CD4-positive, alpha-beta memory T cell (primary cell): Measurements from ENCODE around the gene OSTM1. TPM values are rescaled to one million over a fixed set of nuclear protein-coding genes. Genes with fewer than 3 reads are reported as not detected.
"Not testable (repeated sequence)": the region's sequence is repeated elsewhere in the genome, so short reads cannot be mapped to it uniquely, and the experiment has no call there.

Experiments used
- CTCF ChIA-PET: fragments of 350-600 bp; sonication (Branson Sonifier 250); formaldehyde crosslinking; loops from one replicate; lab custom pipeline; 2021; ENCODE audit warnings: inconsistent platforms; ENCODE audit not compliant: partially characterized antibody; lab: Charles Lee
- POLR2A ChIA-PET: fragments of 350-600 bp; sonication (Branson Sonifier 250); formaldehyde crosslinking; loops from one replicate; lab custom pipeline; 2021; ENCODE audit not compliant: partially characterized antibody; lab: Charles Lee
- DNase-seq, 5 donors: peaks; one replicate each; pipeline versions ENCODE4 v3.0.0 to v3.0.0-alpha.2; 2020 to 2022; ENCODE audit warnings: mixed read lengths in 1 of 5
- H3K27ac ChIP-seq: one replicate; pipeline ENCODE4 v1.7.0; 2013; ENCODE audit warnings: low read depth, low read length
- H3K27me3 ChIP-seq: 2 replicates; pipeline ENCODE4 v1.7.0; 2013; ENCODE audit warnings: mild to moderate bottlenecking, low read length, moderate library complexity; ENCODE audit not compliant: insufficient read depth
- H3K36me3 ChIP-seq: 2 replicates; pipeline ENCODE4 v1.7.0; 2013; ENCODE audit warnings: mild to moderate bottlenecking, low read length, moderate library complexity; ENCODE audit not compliant: insufficient read depth
- H3K4me1 ChIP-seq: 2 replicates; pipeline ENCODE4 v1.7.0; 2013; ENCODE audit warnings: mild to moderate bottlenecking, low read length, moderate library complexity; ENCODE audit not compliant: insufficient read depth
- H3K4me3 ChIP-seq, 2 donors: one replicate each; pipeline ENCODE4 v1.7.0; 2013; ENCODE audit warnings: low read length in 2 of 2, mild to moderate bottlenecking in 1 of 2
- H3K9me3 ChIP-seq, 2 donors: one replicate each; pipeline ENCODE4 v1.7.0; 2013; ENCODE audit warnings: low read length in 2 of 2, control low read depth in 1 of 2; ENCODE audit not compliant: control insufficient read depth in 1 of 2
- H3K27ac Mint-ChIP-seq, 7 donors: one replicate each; pipeline ENCODE4 v1.8.0; 2020 to 2021; ENCODE audit warnings: mixed read lengths in 7 of 7, mild to moderate bottlenecking in 6 of 7, inconsistent platforms in 3 of 7, moderate library complexity in 3 of 7
- H3K27me3 Mint-ChIP-seq, 2 donors: one replicate each; pipeline ENCODE4 v1.8.0; 2020 to 2021; ENCODE audit warnings: mixed read lengths in 2 of 2
- H3K36me3 Mint-ChIP-seq, 2 donors: one replicate each; pipeline ENCODE4 v1.8.0; 2020 to 2021; ENCODE audit warnings: mixed read lengths in 2 of 2, inconsistent platforms in 1 of 2, mild to moderate bottlenecking in 1 of 2
- H3K4me1 Mint-ChIP-seq, 4 donors: one replicate each; pipeline ENCODE4 v1.8.0; 2020 to 2021; ENCODE audit warnings: mixed read lengths in 4 of 4, mild to moderate bottlenecking in 1 of 4
- H3K4me3 Mint-ChIP-seq, 8 donors: one replicate each; pipeline ENCODE4 v1.8.0; 2020 to 2021; ENCODE audit warnings: mixed read lengths in 8 of 8, mild to moderate bottlenecking in 7 of 8, moderate library complexity in 6 of 8, inconsistent platforms in 3 of 8
- H3K9me3 Mint-ChIP-seq, 8 donors: one replicate each; pipeline ENCODE4 v1.8.0; 2020 to 2021; ENCODE audit warnings: mixed read lengths in 8 of 8, mild to moderate bottlenecking in 5 of 8, inconsistent platforms in 3 of 8, moderate library complexity in 1 of 8
- intact Hi-C: fragments of 100-400 bp; cut with micrococcal nuclease; formaldehyde crosslinking; loops from one replicate; pipeline ENCODE4 v1.15.1; 2023
- polyA plus RNA-seq, 2 donors: library from polyadenylated mRNA; unstranded; fragments of 300-500 nt; fragmentation: Illumina TruSeq; gene quantifications; one replicate each; pipeline ENCODE4 v1.2.3, GENCODE V29; 2021
- total RNA-seq, 2 experiments: library from RNA; stranded (reverse); gene quantifications; one replicate each; pipeline ENCODE4 v1.2.3, GENCODE V29; 2021

OSTM1 gene
- total and polyA plus RNA-seq, 4 experiments from 2014 or later = 44.4 to 59.8 (median 55.0) TPM

GRCh38 chr6:108009258-108009657 lies 65.3 kb downstream of the OSTM1 start:
- H3K36me3 Mint-ChIP-seq = peaks cover 10 to 20% of the 10 kb centered on the region in 2 donors
- H3K27me3 ChIP-seq, H3K4me1 ChIP-seq, H3K27me3 Mint-ChIP-seq, H3K4me3 ChIP-seq, H3K27ac Mint-ChIP-seq, H3K4me1 Mint-ChIP-seq, intact Hi-C loops, H3K9me3 ChIP-seq, H3K27ac ChIP-seq, H3K36me3 ChIP-seq, DNase-seq, POLR2A ChIA-PET, H3K4me3 Mint-ChIP-seq, CTCF ChIA-PET: not testable (repeated sequence)
- peaks cover 0 to 22% (median 14%) of the 10 kb centered on the region in 8 donors for H3K9me3 Mint-ChIP-seq

- H3K27ac ChIP-seq = no peak overlapping the region
- H3K9me3 ChIP-seq = no peaks in the 10 kb centered on the region
- no peaks in the 10 kb centered on the region for H3K4me1 Mint-ChIP-seq
- no peak overlapping the region for H3K4me3 Mint-ChIP-seq
- no peak for DNase-seq
- H3K27me3 Mint-ChIP-seq = peaks cover 0 to 2% of the 10 kb centered on the region in 2 donors
- peaks cover 0 to 22% (median 14%) of the 10 kb centered on the region in 8 donors for H3K9me3 Mint-ChIP-seq
- ChIA-PET CTCF (no interaction called here), POLR2A (no interaction called here)
- H3K27ac Mint-ChIP-seq = no peak overlapping the region
- no peaks in the 10 kb centered on the region for H3K4me1 ChIP-seq
- H3K4me3 ChIP-seq = no peak overlapping the region
- H3K36me3 ChIP-seq = no peaks in the 10 kb centered on the region
- no peaks in the 10 kb centered on the region for H3K27me3 ChIP-seq
- intact Hi-C loops = no loop called here
- H3K36me3 Mint-ChIP-seq = peaks cover 10 to 12% of the 10 kb centered on the region in 2 donors
Observed at GRCh38 chr6:108008363-108008762, 66.2 kb downstream of the OSTM1 start.

GRCh38 chr6:108005961-108006360 lies 68.6 kb downstream of the OSTM1 start:
- POLR2A ChIA-PET = no interaction called here
- H3K9me3 Mint-ChIP-seq = peaks cover 0 to 22% (median 14%) of the 10 kb centered on the region in 8 donors
- CTCF ChIA-PET = no interaction called here
- no peak overlapping the region for H3K27ac ChIP-seq
- H3K4me1 ChIP-seq = no peaks in the 10 kb centered on the region
- H3K27me3 ChIP-seq = no peaks in the 10 kb centered on the region
- no peaks in the 10 kb centered on the region for H3K4me1 Mint-ChIP-seq
- H3K4me3 Mint-ChIP-seq = no peak overlapping the region
- H3K27ac Mint-ChIP-seq = no peak overlapping the region
- H3K36me3 Mint-ChIP-seq = peaks cover 8 to 12% of the 10 kb centered on the region in 2 donors
- H3K4me3 ChIP-seq = no peak overlapping the region
- H3K9me3 ChIP-seq = no peaks in the 10 kb centered on the region
- intact Hi-C loops = no loop called here
- DNase-seq = no peak
- H3K36me3 ChIP-seq = no peaks in the 10 kb centered on the region
- H3K27me3 Mint-ChIP-seq = peaks cover 0 to 6% of the 10 kb centered on the region in 2 donors

GRCh38 chr6:108004861-108005260 lies 69.7 kb downstream of the OSTM1 start:
- ChIA-PET CTCF (no interaction called here), POLR2A (no interaction called here)
- Mint-ChIP-seq H3K27ac (peak overlapping the region in 1 of 7 donors; percentile 82), H3K36me3 (peaks cover 8 to 12% of the 10 kb centered on the region in 2 donors), H3K9me3 (peaks cover 0 to 20% (median 12%) of the 10 kb centered on the region in 8 donors), H3K4me1 (no peaks in the 10 kb centered on the region), H3K4me3 (no peak overlapping the region), H3K27me3 (peaks cover 0 to 6% of the 10 kb centered on the region in 2 donors)
- Histone ChIP-seq H3K4me1 (no peaks in the 10 kb centered on the region), H3K4me3 (no peak overlapping the region), H3K36me3 (no peaks in the 10 kb centered on the region), H3K9me3 (no peaks in the 10 kb centered on the region), H3K27me3 (no peaks in the 10 kb centered on the region), H3K27ac (no peak overlapping the region)
- intact Hi-C loops = no loop called here
- DNase-seq = no peak

GRCh38 chr6:108002365-108003221 lies 71.9 kb downstream of the OSTM1 start:
- H3K4me1 ChIP-seq = no peaks in the 10 kb centered on the region
- no peaks in the 10 kb centered on the region for H3K9me3 ChIP-seq
- H3K36me3 ChIP-seq = no peaks in the 10 kb centered on the region
- intact Hi-C loops = no loop called here
- H3K27me3 ChIP-seq = no peaks in the 10 kb centered on the region
- DNase-seq = no peak
- no peak overlapping the region for H3K27ac Mint-ChIP-seq
- H3K36me3 Mint-ChIP-seq = peaks cover 0 to 2% of the 10 kb centered on the region in 2 donors
- H3K27ac ChIP-seq = no peak overlapping the region
- ChIA-PET CTCF (no interaction called here), POLR2A (no interaction called here)
- H3K9me3 Mint-ChIP-seq = peaks cover 0 to 4% (median under 1%) of the 10 kb centered on the region in 8 donors
- H3K4me1 Mint-ChIP-seq = no peaks in the 10 kb centered on the region
- H3K27me3 Mint-ChIP-seq = peaks cover 0 to 9% of the 10 kb centered on the region in 2 donors
- no peak overlapping the region for H3K4me3 Mint-ChIP-seq
- H3K4me3 ChIP-seq = no peak overlapping the region

GRCh38 chr6:108001696-108002231 lies 72.8 kb downstream of the OSTM1 start:
- CTCF ChIA-PET = no interaction called here
- no peak overlapping the region for H3K27ac Mint-ChIP-seq
- intact Hi-C loops = no loop called here

GRCh38 chr6:108000259-108000658 lies 74.3 kb downstream of the OSTM1 start:
- H3K4me3 ChIP-seq, H3K9me3 Mint-ChIP-seq, H3K4me1 ChIP-seq, H3K27ac Mint-ChIP-seq, POLR2A ChIA-PET, H3K36me3 ChIP-seq, H3K4me1 Mint-ChIP-seq, H3K9me3 ChIP-seq, H3K27me3 ChIP-seq, H3K36me3 Mint-ChIP-seq, H3K27ac ChIP-seq, H3K27me3 Mint-ChIP-seq, CTCF ChIA-PET, DNase-seq, intact Hi-C loops, H3K4me3 Mint-ChIP-seq: not testable (repeated sequence)

More at GRCh38 chr6:108001696-108002231, 72.8 kb downstream of the OSTM1 start:
- Histone ChIP-seq H3K27me3 (no peaks in the 10 kb centered on the region), H3K36me3 (no peaks in the 10 kb centered on the region), H3K4me3 (no peak overlapping the region), H3K9me3 (no peaks in the 10 kb centered on the region), H3K27ac (no peak overlapping the region), H3K4me1 (no peaks in the 10 kb centered on the region)
- H3K27me3 Mint-ChIP-seq = peaks cover 0 to 7% of the 10 kb centered on the region in 2 donors
- no peak overlapping the region for H3K4me3 Mint-ChIP-seq
- POLR2A ChIA-PET = no interaction called here
- peaks cover 0 to 1% (median 0%) of the 10 kb centered on the region in 8 donors for H3K9me3 Mint-ChIP-seq
- H3K4me1 Mint-ChIP-seq = no peaks in the 10 kb centered on the region
- no peaks in the 10 kb centered on the region for H3K36me3 Mint-ChIP-seq
- DNase-seq = no peak
